Fibroblast of the conjunctiva (primary cell): ENCODE measurements around the gene IPO9.

Source experiments
- DNase-seq: peaks from one replicate; pipeline ENCODE4 v3.0.0-alpha.2; 2010; ENCODE audit warnings: low read depth

The IPO9 gene

DNA sequence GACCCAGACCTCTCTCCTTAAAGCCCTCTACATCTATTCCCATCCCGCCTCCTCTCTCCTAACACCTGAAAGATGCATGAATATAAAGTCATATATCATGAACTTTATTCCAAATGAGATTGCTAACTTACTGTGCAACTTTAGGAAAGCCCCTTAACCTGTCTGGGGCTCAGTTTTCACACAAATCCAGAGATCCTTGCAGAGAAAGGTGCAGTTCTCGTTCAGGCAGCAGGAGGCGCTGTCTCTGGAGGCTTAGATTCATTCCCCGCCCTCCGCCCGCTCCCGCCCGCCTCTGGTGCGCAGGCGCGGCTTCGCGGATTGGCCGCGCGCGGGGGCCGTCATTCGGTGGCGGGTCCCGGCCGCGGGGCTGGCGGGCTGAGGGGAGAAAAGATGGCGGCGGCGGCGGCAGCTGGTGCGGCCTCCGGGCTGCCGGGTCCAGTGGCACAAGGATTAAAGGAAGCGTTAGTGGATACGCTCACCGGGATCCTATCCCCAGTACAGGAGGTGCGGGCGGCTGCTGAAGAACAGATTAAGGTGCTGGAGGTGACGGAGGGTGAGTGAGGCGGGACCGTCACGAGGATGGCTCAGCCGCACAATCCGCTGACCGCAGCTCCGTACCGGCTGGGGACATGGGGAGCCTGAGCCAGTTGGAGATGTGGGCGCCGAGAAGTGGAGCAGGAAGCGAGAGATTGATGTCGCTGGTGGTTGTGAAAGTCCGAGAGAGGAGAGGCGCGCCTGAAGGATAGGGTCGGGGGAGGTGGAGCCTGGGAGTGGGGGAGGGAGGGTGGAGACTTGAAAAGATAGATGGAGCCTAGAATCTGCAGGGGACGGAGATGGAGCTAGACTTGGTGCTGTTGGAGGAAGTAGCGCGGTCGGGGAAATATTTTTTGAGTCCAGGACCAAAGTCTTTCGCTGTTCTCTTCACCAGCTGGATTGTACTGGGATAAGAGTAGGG lies at the start of gene IPO9:
IPO9 (plus strand) TSS at position 338 of the 955 bp plus-strand sequence; CDS start at position 391, 53 bp downstream.
- DNase-seq, result peak; percentile 89

GRCh38 chr1:201779351-201779880 lies 49.5 kb upstream of the IPO9 start:
- DNase-seq, result no peak

- no peak for DNase-seq
Measured at GRCh38 chr1:201780952-201781351, 48.0 kb upstream of the IPO9 start.

- DNase-seq, result no peak
Measured at GRCh38 chr1:201781437-201781836, 47.5 kb upstream of the IPO9 start.

- no peak for DNase-seq
Measured at GRCh38 chr1:201782353-201782752, 46.6 kb upstream of the IPO9 start.

GRCh38 chr1:201783058-201783457 lies 45.9 kb upstream of the IPO9 start:
- DNase-seq, result no peak

DNA sequence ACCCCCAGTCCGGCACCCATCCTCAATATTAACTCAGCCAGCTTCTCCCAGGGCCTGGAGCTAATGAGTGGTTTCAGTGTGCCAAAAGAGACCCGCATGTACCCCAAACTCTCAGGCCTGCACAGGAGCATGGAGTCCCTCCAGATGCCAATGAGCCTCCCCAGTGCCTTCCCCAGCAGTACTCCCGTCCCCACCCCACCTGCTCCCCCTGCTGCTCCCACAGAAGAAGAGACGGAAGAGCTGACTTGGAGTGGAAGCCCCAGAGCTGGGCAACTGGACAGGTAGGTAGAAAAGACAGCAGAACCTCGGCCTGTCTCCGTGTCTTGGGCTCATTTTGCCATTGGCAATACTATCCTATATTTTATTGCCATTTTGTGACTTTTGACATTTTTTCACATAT lies 45.4 kb upstream of the IPO9 start:
- DNase-seq, result no peak

DNA sequence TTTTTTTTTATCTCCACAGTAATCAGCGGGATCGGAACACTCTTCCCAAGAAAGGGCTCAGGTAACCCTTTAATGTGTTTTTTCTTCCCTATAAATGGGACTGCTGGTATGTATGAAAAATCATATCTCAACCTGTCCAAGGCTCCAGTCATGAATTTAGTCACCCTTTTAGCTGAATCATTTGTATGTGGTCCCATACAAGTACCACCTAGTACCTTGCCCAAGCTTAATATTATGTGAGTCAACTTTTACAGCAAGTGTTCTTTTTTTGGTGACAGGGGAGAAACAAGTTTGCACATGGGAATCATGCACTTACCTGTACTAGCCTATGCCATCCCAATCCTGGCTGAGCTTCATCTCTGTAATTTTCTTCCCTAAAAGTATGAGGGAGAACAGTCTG lies 43.7 kb upstream of the IPO9 start:
- DNase-seq, result no peak

- no peak for DNase-seq
Measured at GRCh38 chr1:201786824-201787223, 42.1 kb upstream of the IPO9 start.

DNA sequence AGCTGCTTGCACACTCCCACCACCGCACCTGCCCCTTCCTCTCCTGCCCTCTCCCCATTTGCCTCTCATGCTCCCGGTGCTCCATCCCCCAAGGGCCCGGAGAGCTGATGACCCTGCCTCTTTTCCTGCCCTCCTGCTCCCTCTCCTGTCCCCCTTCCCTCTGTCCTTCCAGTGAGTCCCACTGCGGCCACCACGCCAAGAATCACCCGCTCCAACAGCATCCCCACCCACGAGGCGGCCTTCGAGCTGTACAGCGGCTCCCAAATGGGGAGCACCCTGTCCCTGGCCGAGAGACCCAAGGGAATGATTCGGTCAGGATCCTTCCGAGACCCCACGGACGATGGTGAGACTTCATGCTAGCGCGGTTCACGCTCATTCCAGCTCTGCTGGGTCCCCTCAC lies 40.7 kb upstream of the IPO9 start:
- DNase-seq, result no peak

DNA sequence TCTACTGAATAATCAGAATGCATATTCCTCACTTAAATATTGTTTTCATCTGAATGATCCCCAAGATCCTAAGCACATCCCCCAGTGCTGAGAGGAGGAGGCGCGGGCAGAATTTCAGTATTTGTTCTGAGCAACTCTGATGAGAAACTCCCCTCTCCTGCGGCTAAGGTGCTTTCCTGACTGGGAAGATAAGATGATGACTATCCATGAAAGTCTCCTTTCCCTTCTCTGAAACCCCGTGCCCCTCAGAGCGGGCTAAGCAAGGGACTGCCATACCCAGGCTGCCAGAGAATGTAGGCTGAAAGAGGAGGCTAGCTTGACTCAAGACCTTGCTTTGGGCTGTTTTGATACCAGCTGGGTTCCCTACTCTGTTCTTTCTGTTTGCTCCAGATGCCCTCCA lies 39.7 kb upstream of the IPO9 start:
- DNase-seq, result no peak

GRCh38 chr1:201790261-201790660 lies 38.7 kb upstream of the IPO9 start:
- DNase-seq, result no peak

DNA sequence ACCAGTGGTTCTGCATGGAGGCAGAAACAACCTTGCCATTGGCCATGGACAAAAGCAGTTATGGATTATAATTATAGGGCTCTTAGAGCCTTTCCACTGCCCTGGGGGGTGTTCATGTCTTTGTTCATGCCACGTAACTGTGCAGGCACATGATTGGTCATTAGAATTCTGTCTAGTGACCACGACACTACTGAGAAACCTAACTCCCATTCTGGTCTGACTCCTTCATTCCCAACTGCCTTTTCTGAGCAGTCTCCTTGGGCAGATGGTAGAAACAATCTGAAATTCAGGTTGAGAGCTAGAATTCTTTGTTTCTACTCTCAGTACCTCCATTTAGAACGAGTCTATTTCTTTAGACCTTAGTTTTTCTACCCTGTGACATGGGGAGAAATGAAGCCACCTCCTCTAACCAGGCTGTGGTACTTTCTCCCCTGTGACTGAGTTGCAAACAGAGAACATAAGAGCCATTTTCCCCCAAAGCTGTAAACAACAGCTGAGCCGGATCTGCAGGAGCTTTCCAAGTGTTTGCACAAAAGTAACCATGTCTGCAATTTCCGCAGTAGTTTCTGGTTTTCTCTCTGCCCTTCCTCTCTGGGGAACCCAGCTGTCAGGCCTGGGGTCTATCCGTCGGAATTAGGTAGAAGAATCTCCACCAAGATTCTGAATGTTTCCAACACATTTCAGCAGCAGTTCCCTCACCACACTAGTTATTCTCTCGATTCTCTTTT lies 37.7 kb upstream of the IPO9 start:
- DNase-seq, result no peak

GRCh38 chr1:201791779-201792173 lies 37.2 kb upstream of the IPO9 start:
- DNase-seq, result no peak

GRCh38 chr1:201792534-201793305 lies 36.2 kb upstream of the IPO9 start:
- DNase-seq, result peak; percentile 82

- no peak for DNase-seq
Measured at GRCh38 chr1:201793306-201793925, 35.5 kb upstream of the IPO9 start.

- no peak for DNase-seq
Measured at GRCh38 chr1:201795066-201795465, 33.9 kb upstream of the IPO9 start.

DNA sequence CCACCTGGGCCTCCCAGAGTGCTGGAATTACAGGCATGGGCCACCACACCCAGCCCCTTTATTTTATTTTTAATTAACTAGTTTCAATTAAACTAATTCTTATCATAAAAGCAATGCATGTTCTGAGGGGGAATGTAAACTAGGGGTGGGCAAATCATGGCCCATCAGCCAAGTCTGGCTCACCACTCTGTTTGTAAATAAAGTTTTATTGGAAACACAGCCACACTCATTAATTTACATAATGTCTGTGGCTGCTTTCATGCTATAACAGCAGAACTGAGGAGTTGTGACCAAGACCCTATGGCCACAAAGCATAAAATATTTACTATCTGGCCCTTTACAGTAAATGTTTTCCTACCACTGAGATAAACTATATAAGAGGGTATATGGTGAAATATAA lies 28.7 kb upstream of the IPO9 start:
- DNase-seq, result no peak

DNA sequence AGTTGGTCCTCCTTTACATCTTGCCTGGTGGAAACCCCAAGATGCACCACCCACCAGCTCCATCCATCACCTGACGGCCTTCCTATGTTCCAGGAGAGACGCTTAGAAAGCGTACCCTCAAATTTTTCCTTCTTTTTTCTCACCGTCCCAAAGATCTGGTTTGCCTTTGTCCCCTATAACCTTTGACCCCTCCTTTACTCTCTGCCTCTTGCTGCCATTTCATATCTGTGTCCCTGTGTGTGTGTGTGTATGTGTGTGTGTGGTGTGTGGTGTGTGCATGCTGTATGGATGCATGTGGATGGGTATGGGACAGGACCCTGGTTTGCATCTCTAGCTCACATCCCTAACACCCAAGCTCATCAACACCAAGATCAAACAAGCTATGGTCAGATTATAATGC lies 22.2 kb upstream of the IPO9 start:
- no peak for DNase-seq

- no peak for DNase-seq
Measured at GRCh38 chr1:201807958-201808632, 20.9 kb upstream of the IPO9 start.

GRCh38 chr1:201808633-201808990 lies 20.3 kb upstream of the IPO9 start:
- DNase-seq, result no peak
